RWPE2 (cell line): ENCODE data around the gene FBXO42.

ENCODE experiments used
- ATAC-seq: fragments of 200-7000 bp; cut with Tn5 transposase; 3 replicates; pipeline ENCODE4 v1.9.1; 2021; ENCODE audit warnings: low read depth
- DNase-seq: peaks from one replicate; pipeline ENCODE4 v3.0.0-alpha.2; 2020; ENCODE audit warnings: low spot score
- H3K27ac ChIP-seq: fragments of 450-650 bp; 2 replicates; pipeline ENCODE4 v1.5.1; 2017; ENCODE audit warnings: mild to moderate bottlenecking; ENCODE audit not compliant: poor library complexity, severe bottlenecking
- H3K27me3 ChIP-seq: fragments of 250-450 bp; sonication (Bioruptor Pico); 2 replicates; pipeline ENCODE4 v1.5.1; 2021; ENCODE audit warnings: mild to moderate bottlenecking, moderate library complexity; ENCODE audit not compliant: insufficient read depth, poor library complexity, severe bottlenecking
- H3K36me3 ChIP-seq: fragments of 250-450 bp; sonication (Bioruptor Pico); 2 replicates; pipeline ENCODE4 v1.5.1; 2020; ENCODE audit warnings: low read depth, mild to moderate bottlenecking, moderate library complexity
- H3K4me1 ChIP-seq: fragments of 250-450 bp; sonication (Bioruptor Pico); 2 replicates; pipeline ENCODE4 v1.5.1; 2021; ENCODE audit warnings: mild to moderate bottlenecking, moderate library complexity; ENCODE audit not compliant: insufficient read depth, poor library complexity, severe bottlenecking
- H3K4me3 ChIP-seq: fragments of 250-450 bp; sonication (Bioruptor Pico); 2 replicates; pipeline ENCODE4 v1.5.1; 2021; ENCODE audit warnings: mild to moderate bottlenecking, moderate library complexity; ENCODE audit not compliant: severe bottlenecking
- H3K9me3 ChIP-seq: fragments of 250-450 bp; sonication (Bioruptor Pico); 2 replicates; pipeline ENCODE4 v1.5.1; 2021; ENCODE audit warnings: mild to moderate bottlenecking, moderate library complexity; ENCODE audit not compliant: severe bottlenecking
- CTCF ChIP-seq: fragments of 450-650 bp; IDR thresholded peaks from one replicate; pipeline ENCODE4 v1.5.1; 2017; ENCODE audit warnings: mild to moderate bottlenecking, moderate library complexity; ENCODE audit not compliant: poor library complexity, severe bottlenecking

FBXO42 gene

GRCh38 chr1:16209132-16209846 is 143.0 kb downstream of the FBXO42 start:
- no peak overlapping the region for H3K27ac ChIP-seq
- no peak for TF ChIP-seq CTCF
- peaks cover 6% of the 10 kb centered on the region for H3K4me1 ChIP-seq
- no peak overlapping the region for H3K4me3 ChIP-seq
- no peaks in the 10 kb centered on the region for H3K36me3 ChIP-seq
- ATAC-seq: no peak
- H3K9me3 ChIP-seq: no peaks in the 10 kb centered on the region
- DNase-seq: no peak
- no peaks in the 10 kb centered on the region for H3K27me3 ChIP-seq

- H3K27me3 ChIP-seq: no peaks in the 10 kb centered on the region
- no peak overlapping the region for H3K27ac ChIP-seq
- no peak overlapping the region for H3K4me3 ChIP-seq
- no peak for TF ChIP-seq CTCF
- H3K9me3 ChIP-seq: no peaks in the 10 kb centered on the region
- peaks cover 6% of the 10 kb centered on the region for H3K4me1 ChIP-seq
- no peaks in the 10 kb centered on the region for H3K36me3 ChIP-seq
- ATAC-seq (no peak), DNase-seq (no peak)
Observed at GRCh38 chr1:16208270-16208987, 143.9 kb downstream of the FBXO42 start.

- Histone ChIP-seq H3K27ac (peak overlapping the region; percentile 66), H3K4me3 (peak overlapping the region; percentile 33), H3K4me1 (peaks cover 2% of the 10 kb centered on the region), H3K27me3 (no peaks in the 10 kb centered on the region), H3K36me3 (no peaks in the 10 kb centered on the region), H3K9me3 (no peaks in the 10 kb centered on the region)
- TF ChIP-seq CTCF: no peak
- DNase-seq (no peak), ATAC-seq (no peak)
Observed at GRCh38 chr1:16207318-16208269, 144.7 kb downstream of the FBXO42 start.

GRCh38 chr1:16206547-16207317 is 145.5 kb downstream of the FBXO42 start:
- H3K27me3 ChIP-seq: no peaks in the 10 kb centered on the region
- no peaks in the 10 kb centered on the region for H3K36me3 ChIP-seq
- peak overlapping the region; percentile 66 for H3K27ac ChIP-seq
- DNase-seq (peak; percentile 98), ATAC-seq (peak; percentile 95)
- H3K9me3 ChIP-seq: no peaks in the 10 kb centered on the region
- H3K4me1 ChIP-seq: no peaks in the 10 kb centered on the region
- peak overlapping the region; percentile 33 for H3K4me3 ChIP-seq
- TF ChIP-seq CTCF: no peak
